ENCODE data around the gene SURF2. TPM values are rescaled to one million over a fixed set of nuclear protein-coding genes. Genes with fewer than 3 reads are reported as not detected.
A peak's percentile ranks its signal among the peaks of the same experiment; 100 is the strongest.

Gene SURF2
- total RNA-seq, 1 experiment from 2014 or later, result 42.0 TPM

DNA sequence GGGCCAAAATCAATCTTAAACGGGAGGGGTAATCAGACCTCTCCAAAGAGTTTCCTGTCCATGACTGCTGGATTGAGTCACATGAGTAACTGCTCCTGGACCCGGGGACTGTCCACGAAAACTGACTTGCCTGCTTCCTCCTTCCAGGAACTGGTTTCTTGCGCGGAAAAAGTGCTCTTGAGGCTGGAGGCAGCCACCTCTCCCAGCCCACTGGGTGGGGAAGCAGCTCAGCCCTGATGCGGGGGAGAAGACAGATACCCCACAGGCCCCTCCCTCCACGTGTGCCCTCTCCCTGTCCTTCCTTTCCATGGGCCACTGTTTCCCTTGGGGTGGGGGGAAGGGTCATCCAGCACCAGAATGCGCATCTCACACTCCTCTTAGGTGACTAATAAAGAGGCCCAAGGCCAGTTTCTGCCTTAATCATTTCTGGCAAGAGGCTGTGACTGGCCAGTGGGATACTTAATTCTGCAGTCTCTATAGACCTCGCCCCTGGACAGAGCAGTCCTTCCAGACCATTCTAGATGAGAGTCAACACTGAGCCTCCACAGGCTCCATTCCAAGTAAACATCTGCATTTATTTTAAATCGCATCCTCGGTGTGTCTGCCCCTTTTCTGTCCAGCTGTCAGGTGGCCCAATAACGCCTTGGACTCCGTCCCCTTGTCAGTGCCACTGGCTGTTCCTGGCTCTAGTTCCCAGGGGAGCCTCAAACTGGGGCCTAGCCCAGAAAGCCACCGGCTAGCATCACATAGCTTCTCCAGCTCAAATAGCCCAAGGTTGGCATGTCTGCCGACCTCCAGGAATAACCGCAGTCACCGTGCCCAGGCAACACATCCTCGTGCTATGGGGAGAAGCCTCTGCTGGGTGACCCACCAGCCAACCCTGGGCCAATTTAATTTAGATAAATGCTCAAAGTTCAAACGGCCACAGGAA lies 49.4 kb downstream of the SURF2 start:
- H3K27ac ChIP-seq (ENCODE audit: low read depth, low read length, poor library complexity, severe bottlenecking), result no peak overlapping the region
- H3K9me3 ChIP-seq (ENCODE audit: low read depth, low read length, poor library complexity, severe bottlenecking), result no peaks in the 10 kb centered on the region
- no peak overlapping the region for H3K4me3 ChIP-seq (ENCODE audit: low read depth, low read length, poor library complexity, severe bottlenecking)
- intact Hi-C loops (cut with micrococcal nuclease; ENCODE audit: unreplicated experiment), result loop anchor here (2.0 kb wide), 1 partner anchor 81 kb away; no protein-coding TSS in a partner anchor
- ChIA-PET CTCF (no interaction called here), POLR2A (ENCODE audit: low non-redundant PET) (no interaction called here)
- no peak for DNase-seq (ENCODE audit: low spot score)
- no peaks in the 10 kb centered on the region for H3K4me1 ChIP-seq (ENCODE audit: insufficient read depth, low read length, poor library complexity, severe bottlenecking)
- TSS peak; percentile 36 for BruUV-seq (replicated peaks)
- no peaks in the 10 kb centered on the region for H3K27me3 ChIP-seq (replicated peaks; ENCODE audit: insufficient read depth, low read depth, low read length, poor library complexity)
- H3K36me3 ChIP-seq (ENCODE audit: insufficient read depth, low read length, poor library complexity, severe bottlenecking), result peaks cover 40% of the 10 kb centered on the region
- TF ChIP-seq, protein P1, sequence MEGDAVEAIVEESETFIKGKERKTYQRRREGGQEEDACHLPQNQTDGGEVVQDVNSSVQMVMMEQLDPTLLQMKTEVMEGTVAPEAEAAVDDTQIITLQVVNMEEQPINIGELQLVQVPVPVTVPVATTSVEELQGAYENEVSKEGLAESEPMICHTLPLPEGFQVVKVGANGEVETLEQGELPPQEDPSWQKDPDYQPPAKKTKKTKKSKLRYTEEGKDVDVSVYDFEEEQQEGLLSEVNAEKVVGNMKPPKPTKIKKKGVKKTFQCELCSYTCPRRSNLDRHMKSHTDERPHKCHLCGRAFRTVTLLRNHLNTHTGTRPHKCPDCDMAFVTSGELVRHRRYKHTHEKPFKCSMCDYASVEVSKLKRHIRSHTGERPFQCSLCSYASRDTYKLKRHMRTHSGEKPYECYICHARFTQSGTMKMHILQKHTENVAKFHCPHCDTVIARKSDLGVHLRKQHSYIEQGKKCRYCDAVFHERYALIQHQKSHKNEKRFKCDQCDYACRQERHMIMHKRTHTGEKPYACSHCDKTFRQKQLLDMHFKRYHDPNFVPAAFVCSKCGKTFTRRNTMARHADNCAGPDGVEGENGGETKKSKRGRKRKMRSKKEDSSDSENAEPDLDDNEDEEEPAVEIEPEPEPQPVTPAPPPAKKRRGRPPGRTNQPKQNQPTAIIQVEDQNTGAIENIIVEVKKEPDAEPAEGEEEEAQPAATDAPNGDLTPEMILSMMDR (conservative IDR thresholded peaks at IDR 0.05; ENCODE audit: low read depth, low read length), result no peak
- TF ChIP-seq EZH2 (IDR thresholded peaks at IDR 0.05; ENCODE audit: borderline replicate concordance, low read depth, low read length, poor library complexity, severe bottlenecking), result no peak

DNA sequence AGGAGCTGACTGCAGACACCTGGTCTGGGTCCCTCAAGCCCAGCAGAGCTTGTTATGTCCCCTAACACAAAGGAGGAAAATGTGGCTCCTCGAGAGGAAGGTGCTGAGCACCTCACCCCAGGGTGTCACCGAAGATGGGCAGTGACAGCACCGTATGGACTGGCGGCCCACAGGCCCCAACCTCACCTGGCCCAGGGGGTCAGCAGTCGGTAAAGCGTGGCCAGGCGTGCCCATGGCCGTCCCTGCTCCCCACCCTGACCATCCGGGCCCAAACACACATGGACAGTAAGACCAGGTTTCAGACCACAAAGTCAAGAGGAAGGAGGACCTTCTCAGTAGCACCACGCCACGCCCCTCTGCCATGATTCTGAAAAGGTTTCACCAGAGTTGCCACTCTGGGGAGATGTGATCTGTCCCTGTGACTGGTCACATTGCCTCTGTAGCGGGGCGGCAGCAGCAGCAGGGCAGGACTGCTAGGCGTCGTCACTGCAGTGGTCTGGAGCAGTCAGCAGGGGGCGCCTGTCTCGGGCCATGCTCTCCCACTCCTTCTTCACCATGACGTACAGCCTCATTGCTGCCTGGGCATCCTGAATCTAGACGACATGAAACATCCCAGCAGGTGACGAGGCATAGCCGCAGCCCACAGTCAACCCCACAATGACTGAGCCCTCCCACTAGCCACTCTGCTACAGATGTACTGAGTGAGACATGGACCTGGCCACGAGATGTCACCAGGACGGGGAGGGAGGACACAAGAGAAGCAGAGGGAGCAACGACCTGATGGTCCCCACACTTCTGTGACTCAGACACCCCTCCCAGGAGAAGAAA lies 50.3 kb downstream of the SURF2 start:
- H3K27ac ChIP-seq (ENCODE audit: low read depth, low read length, poor library complexity, severe bottlenecking), result no peak overlapping the region
- no peaks in the 10 kb centered on the region for H3K27me3 ChIP-seq (replicated peaks; ENCODE audit: insufficient read depth, low read depth, low read length, poor library complexity)
- POLR2A ChIA-PET (ENCODE audit: low non-redundant PET), result no interaction called here
- DNase-seq (ENCODE audit: low spot score), result peak; percentile 80
- intact Hi-C loops (cut with micrococcal nuclease; ENCODE audit: unreplicated experiment), result loop anchor here (2.0 kb wide), 1 partner anchor 80 kb away; no protein-coding TSS in a partner anchor
- no peaks in the 10 kb centered on the region for H3K9me3 ChIP-seq (ENCODE audit: low read depth, low read length, poor library complexity, severe bottlenecking)
- no peak for TF ChIP-seq EZH2 (IDR thresholded peaks at IDR 0.05; ENCODE audit: borderline replicate concordance, low read depth, low read length, poor library complexity, severe bottlenecking)
- TF ChIP-seq, protein P1 (conservative IDR thresholded peaks at IDR 0.05; ENCODE audit: low read depth, low read length), result peak; percentile 94
- CTCF ChIA-PET, result no interaction called here
- H3K4me1 ChIP-seq (ENCODE audit: insufficient read depth, low read length, poor library complexity, severe bottlenecking), result no peaks in the 10 kb centered on the region
- H3K4me3 ChIP-seq (ENCODE audit: low read depth, low read length, poor library complexity, severe bottlenecking), result no peak overlapping the region
- BruUV-seq (replicated peaks), result no TSS peak
- peaks cover 47% of the 10 kb centered on the region for H3K36me3 ChIP-seq (ENCODE audit: insufficient read depth, low read length, poor library complexity, severe bottlenecking)

DNA sequence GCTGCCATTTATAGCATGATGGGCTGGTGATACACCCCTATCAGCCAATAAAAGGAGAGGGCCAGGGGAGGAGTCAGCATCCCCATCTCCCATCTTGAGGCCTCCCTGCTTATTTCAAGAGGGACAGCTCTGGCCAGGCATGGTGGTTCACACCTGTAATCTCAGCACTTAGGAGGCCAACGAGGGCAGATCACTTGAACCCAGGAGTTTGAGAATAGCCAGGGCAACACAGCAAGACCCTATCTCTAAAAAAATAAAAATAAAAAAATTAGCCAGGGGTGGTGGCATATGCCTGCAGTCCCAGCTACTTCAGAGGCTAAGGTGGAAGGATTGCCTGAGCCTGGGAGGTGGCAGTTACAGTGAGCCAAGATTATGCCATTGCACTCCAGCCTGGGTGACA lies 51.7 kb downstream of the SURF2 start:
- intact Hi-C loops (cut with micrococcal nuclease; ENCODE audit: unreplicated experiment), result no loop called here
- Histone ChIP-seq H3K27ac (ENCODE audit: low read depth, low read length, poor library complexity, severe bottlenecking) (no peak overlapping the region), H3K36me3 (ENCODE audit: insufficient read depth, low read length, poor library complexity, severe bottlenecking) (peaks cover 56% of the 10 kb centered on the region), H3K4me1 (ENCODE audit: insufficient read depth, low read length, poor library complexity, severe bottlenecking) (no peaks in the 10 kb centered on the region), H3K27me3 (replicated peaks; ENCODE audit: insufficient read depth, low read depth, low read length, poor library complexity) (no peaks in the 10 kb centered on the region), H3K9me3 (ENCODE audit: low read depth, low read length, poor library complexity, severe bottlenecking) (no peaks in the 10 kb centered on the region), H3K4me3 (ENCODE audit: low read depth, low read length, poor library complexity, severe bottlenecking) (no peak overlapping the region)
- BruUV-seq (replicated peaks), result no TSS peak
- TF ChIP-seq EZH2 (IDR thresholded peaks at IDR 0.05; ENCODE audit: borderline replicate concordance, low read depth, low read length, poor library complexity, severe bottlenecking), result no peak
- TF ChIP-seq, protein P1 (conservative IDR thresholded peaks at IDR 0.05; ENCODE audit: low read depth, low read length), result no peak
- ChIA-PET CTCF (no interaction called here), POLR2A (ENCODE audit: low non-redundant PET) (no interaction called here)
- DNase-seq (ENCODE audit: low spot score), result no peak
